Erythroblast (primary cell): ENCODE data around the gene PTPRD.

Experiments used
- GATA1 ChIP-seq: IDR thresholded peaks from 2 replicates; pipeline ENCODE4 v1.6.1; 2011; ENCODE audit warnings: low read depth, mild to moderate bottlenecking, control low read depth, low read length, moderate library complexity
- POLR2A ChIP-seq: IDR thresholded peaks from 2 replicates; pipeline ENCODE4 v1.6.1; 2011; ENCODE audit warnings: mild to moderate bottlenecking, low read length

GRCh38 chr9:8564960-8565359 is 2047.8 kb downstream of the PTPRD start:
- no peak for TF ChIP-seq POLR2A
- TF ChIP-seq GATA1: no peak
